D341Med (cell line): Measurements from ENCODE around the gene ARFGAP3.

ENCODE experiments used
- DNase-seq: peaks from one replicate; pipeline ENCODE4 v3.0.0; 2012; ENCODE audit warnings: low spot score

The ARFGAP3 gene

GRCh38 chr22:42863349-42863961 lies 6.4 kb upstream of the ARFGAP3 start:
- DNase-seq: no peak

DNA sequence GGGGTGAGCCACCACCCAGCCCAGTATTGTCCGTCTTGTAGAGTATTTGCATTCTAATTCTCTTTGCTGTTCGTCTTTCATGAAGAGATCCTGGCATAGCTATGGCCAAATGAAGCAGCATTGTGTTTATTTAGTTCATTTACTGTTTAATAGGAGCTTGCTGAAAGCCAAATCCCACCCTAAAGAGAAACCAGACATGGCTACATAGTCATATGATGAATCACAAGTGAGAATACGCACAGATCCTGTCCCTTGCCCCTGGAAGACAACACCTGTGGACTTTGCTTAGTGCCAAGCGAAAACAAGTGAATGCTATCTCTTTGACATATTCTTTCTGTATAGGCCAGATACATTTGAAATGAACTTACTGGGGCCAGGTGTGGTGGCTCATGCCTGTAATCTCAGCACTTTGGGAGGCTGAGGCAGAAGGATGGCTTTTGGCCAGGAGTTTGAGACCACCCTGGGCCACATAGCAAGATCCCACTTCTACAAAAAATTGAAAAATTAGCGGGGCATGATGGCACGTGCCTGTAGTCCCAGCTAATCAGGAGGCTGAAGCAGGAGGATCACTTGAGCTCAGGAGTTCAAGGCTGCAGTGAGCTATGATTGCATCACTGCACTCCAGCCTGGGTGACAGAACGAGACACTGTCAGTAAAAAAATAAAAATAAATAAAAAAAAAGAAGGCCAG lies 5.1 kb upstream of the ARFGAP3 start:
- no peak for DNase-seq

GRCh38 chr22:42860968-42861367 lies 3.9 kb upstream of the ARFGAP3 start:
- DNase-seq: no peak

GRCh38 chr22:42857845-42858481 lies 890 bp upstream of the ARFGAP3 start:
- DNase-seq: peak; percentile 9

DNA sequence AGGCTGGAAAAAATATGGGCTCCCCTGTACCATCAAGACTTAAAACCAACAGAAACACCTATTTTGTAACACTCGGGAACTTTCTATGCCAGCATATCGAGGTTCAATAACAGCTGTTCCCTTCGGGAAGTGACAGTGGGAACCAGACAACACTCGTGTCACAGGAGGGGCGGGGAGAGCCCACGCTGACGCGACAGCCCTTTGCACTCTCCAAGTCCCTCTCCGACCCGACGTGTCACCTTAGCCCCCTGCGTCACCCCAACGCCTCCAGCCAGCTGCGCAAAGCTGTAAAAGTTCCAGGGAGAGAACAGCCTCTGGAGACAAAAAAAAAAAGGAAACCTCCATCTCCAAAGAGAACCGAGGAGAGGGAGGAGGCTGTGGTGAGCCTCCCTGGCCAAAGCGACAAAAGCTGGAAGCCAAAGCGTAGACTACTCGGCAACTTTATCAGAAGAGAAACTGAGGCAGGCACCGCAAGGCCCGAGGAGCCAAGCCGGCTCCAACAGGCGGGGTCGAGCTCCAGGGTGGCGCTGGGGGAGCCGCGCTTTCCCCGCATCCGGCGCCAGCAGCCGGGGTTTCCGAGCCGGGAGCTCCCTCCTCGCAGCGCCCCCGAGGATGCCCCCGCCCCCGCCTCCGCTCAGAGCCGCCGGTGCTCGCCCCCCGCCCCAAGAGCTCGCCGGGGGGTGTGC lies 751 bp downstream of the ARFGAP3 start:
- DNase-seq: no peak

DNA sequence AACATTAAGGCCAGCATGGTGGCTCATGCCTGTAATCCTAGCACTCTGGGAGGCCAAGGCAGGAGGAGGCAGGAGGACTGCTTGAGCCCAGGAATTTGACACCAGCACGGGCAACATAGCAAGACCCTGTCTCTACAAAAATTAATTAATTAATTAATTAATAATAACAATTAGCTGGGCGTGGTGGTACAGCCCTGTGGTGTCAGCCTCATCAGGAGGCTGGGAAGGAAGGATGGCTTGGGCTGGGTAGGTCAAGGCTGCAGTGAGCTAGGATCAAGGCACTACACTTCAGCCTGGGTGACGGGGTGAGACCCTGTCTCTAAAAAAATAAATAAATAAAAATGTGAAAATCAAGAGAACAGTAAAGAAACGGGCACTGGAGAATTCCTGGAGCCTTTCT lies 1.4 kb downstream of the ARFGAP3 start:
- DNase-seq: no peak

- no peak for DNase-seq
Measured at GRCh38 chr22:42855211-42855610, 1.9 kb downstream of the ARFGAP3 start.

- no peak for DNase-seq
Measured at GRCh38 chr22:42848941-42849550, 8.0 kb downstream of the ARFGAP3 start.

DNA sequence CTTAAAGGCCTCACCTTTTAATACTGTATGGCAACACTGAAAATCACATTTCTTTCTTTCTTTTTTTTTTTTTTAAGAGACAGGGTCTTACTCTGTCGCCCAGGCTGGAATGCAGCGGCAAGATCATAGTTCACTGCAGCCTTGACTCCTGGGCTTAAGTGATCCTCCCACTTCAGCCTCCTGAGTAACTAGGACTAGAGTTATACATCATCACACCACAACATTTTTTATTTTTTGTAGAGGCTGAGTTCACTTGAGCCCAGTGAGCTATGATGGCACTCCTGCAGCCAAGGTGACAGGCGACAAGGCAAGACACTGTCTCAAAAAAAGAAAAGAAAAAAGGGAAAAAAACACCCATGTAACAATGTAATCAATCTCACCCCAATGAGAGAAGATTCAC lies 10.0 kb downstream of the ARFGAP3 start:
- no peak for DNase-seq

- no peak for DNase-seq
Measured at GRCh38 chr22:42844756-42845155, 12.3 kb downstream of the ARFGAP3 start.

DNA sequence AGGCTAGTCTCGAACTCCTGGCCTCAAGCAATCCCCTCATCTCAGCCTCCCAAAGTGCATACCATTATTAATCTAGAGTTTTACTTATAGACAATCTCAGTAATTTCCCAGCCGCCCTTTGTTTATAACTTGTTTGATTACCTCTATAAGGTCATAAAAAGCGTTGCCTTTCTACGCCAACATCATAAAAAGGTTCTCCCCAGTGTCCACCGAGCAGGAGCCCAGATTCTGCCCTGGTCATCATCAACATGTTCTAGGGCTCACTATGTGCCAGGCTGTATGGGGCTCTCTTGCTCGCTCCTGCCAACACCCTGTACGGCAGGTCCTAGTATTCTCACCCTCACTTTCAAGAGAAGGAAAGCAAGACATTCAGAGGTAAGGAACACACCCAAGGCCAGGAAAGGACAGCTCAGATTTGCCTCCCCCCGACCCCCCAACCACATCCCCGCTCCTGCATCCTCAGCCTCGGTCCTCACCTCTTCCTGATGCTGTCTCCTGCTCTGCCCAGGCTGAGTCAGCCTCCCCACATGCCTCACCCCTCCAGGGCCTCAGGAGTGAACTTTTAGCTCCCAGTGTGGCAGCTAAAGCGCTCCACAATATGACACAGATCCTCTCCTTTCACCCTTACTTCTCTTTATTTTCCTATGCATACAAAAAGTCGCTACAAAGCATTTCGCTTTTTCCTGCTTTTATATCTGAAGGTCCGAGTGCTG lies 14.3 kb downstream of the ARFGAP3 start:
- DNase-seq: no peak

- no peak for DNase-seq
Measured at GRCh38 chr22:42841444-42841843, 15.6 kb downstream of the ARFGAP3 start.

DNA sequence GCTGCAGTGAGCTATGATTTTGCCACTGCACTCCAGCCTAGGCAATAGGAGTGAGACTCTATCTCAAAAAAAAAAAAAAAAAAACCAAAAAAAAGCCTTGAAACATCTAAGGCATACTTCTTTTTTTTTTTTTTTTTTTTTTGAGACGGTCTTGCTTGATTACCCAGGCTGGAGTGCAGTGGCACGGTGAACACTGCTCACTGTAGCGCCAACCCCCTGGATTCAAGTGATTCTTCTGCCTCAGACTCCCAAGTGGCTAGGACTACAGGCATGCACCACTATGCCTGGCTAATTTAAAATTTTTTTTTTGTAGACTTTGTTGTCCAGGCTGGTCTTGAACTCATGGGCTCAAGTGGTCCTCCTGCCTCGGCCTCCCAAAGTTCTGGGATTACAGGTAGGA lies 19.5 kb downstream of the ARFGAP3 start:
- DNase-seq: no peak

DNA sequence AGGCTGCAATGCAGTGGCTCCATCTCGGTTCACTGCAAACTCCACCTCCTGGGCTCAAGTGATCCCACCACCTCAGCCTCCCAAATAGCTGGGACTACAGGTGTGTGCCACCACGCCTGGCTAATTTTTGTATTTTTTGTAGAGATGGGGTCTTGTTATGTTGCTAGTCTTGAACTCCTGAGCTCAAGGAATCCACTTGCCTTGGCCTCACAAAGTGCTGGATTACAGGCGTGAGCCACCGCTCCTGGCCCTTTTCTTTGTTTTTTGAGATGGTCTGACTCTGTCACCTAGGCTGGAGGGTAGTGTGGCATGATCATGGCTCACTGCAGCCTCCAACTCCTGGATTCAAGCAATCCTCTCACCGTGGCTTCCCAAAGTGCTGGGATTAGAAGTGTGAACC lies 21.0 kb downstream of the ARFGAP3 start:
- DNase-seq: no peak

- DNase-seq: no peak
Measured at GRCh38 chr22:42834177-42834949, 22.7 kb downstream of the ARFGAP3 start.

GRCh38 chr22:42833104-42833503 lies 24.0 kb downstream of the ARFGAP3 start:
- no peak for DNase-seq

DNA sequence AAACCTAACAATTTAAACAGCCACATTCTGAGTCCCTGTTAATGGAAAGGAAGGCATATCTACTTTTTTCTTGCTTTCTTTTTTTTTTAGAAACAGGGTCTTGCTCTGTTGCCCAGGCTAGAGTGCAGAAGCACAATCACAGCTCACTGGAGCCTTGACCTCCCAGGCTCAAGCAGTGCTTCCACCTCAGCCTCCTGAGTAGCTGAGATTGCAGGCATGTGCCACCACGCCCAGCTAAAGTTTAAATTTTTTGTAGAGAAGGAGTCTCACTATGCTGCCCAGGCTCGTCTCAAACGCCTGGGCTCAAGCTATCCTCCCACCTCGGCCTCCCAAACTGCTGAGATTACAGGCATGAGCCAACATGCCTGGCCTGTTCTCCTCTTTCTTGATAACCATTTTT lies 25.4 kb downstream of the ARFGAP3 start:
- DNase-seq: no peak

- no peak for DNase-seq
Measured at GRCh38 chr22:42830161-42830560, 26.9 kb downstream of the ARFGAP3 start.

DNA sequence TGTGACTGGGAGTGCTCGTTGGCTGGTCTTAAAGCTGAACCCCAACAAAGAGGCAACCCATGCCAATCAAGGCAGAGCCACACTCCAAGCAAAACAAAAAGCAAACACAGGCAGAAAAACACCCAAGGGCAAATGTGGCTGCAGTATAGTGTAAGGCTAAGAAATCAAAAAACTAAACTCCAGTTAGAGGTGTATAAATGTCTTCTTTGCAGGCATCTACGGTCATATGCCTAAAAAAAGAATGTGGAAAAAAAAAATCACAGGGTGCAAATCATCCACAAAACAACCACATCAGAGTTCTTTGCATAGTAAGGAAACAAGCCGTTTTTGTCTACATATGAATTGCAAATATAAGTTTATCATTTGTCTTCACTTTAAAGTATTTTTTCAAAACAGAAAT lies 27.8 kb downstream of the ARFGAP3 start:
- no peak for DNase-seq

- DNase-seq: no peak
Measured at GRCh38 chr22:42825796-42826195, 31.3 kb downstream of the ARFGAP3 start.

GRCh38 chr22:42821386-42821785 lies 35.7 kb downstream of the ARFGAP3 start:
- DNase-seq: no peak
